CD4-positive, CD25-positive, alpha-beta regulatory T cell (primary cell): ENCODE results near the gene USP5. TPM values are rescaled to one million over a fixed set of nuclear protein-coding genes. Genes with fewer than 3 reads are reported as not detected.

Source experiments
- ATAC-seq, 2 donors: fragments of 150-1000 bp; cut with Tn5 transposase; one replicate each; pipeline ENCODE4 v1.10.0; 2021; ENCODE audit warnings: low read depth in 2 of 2, moderate number of reproducible peaks in 2 of 2, moderate library complexity in 1 of 2
- DNase-seq, 3 donors: peaks; one replicate each; pipeline versions ENCODE4 v3.0.0 to v3.0.0-alpha.2; 2012 to 2022; ENCODE audit warnings: mixed read lengths in 1 of 3
- H3K27ac ChIP-seq: one replicate; pipeline ENCODE4 v1.7.0; 2013; ENCODE audit warnings: mild to moderate bottlenecking, low read length; ENCODE audit not compliant: insufficient read depth, poor library complexity, severe bottlenecking
- H3K27me3 ChIP-seq: one replicate; pipeline ENCODE4 v1.7.0; 2013; ENCODE audit warnings: low read length; ENCODE audit not compliant: control insufficient read depth, insufficient read depth
- H3K36me3 ChIP-seq: one replicate; pipeline ENCODE4 v1.7.0; 2013; ENCODE audit warnings: mild to moderate bottlenecking, low read length, moderate library complexity; ENCODE audit not compliant: control insufficient read depth, insufficient read depth
- H3K4me1 ChIP-seq: 2 replicates; pipeline ENCODE4 v1.7.0; 2013; ENCODE audit warnings: mild to moderate bottlenecking, low read length; ENCODE audit not compliant: insufficient read depth, control insufficient read depth, poor library complexity, severe bottlenecking
- H3K4me3 ChIP-seq: one replicate; pipeline ENCODE4 v1.7.0; 2013; ENCODE audit warnings: low read depth, mild to moderate bottlenecking, low read length, moderate library complexity
- H3K9me3 ChIP-seq, 2 experiments: 1 replicate in 1 of 2; 2 replicates in 1 of 2; pipeline ENCODE4 v1.7.0; 2013; ENCODE audit warnings: low read length in 2 of 2, mild to moderate bottlenecking in 1 of 2, moderate library complexity in 1 of 2; ENCODE audit not compliant: control insufficient read depth in 2 of 2
- H3K27ac Mint-ChIP-seq, 3 donors: one replicate each; pipeline ENCODE4 v1.8.0; 2020 to 2022; ENCODE audit warnings: mild to moderate bottlenecking in 3 of 3, mixed read lengths in 3 of 3, moderate library complexity in 2 of 3
- H3K27me3 Mint-ChIP-seq: one replicate; pipeline ENCODE4 v1.8.0; 2022; ENCODE audit warnings: mild to moderate bottlenecking, mixed read lengths
- H3K36me3 Mint-ChIP-seq: one replicate; pipeline ENCODE4 v1.8.0; 2020; ENCODE audit warnings: mixed read lengths
- H3K4me1 Mint-ChIP-seq, 4 donors: one replicate each; pipeline ENCODE4 v1.8.0; 2020 to 2022; ENCODE audit warnings: mixed read lengths in 4 of 4, mild to moderate bottlenecking in 1 of 4
- H3K4me3 Mint-ChIP-seq, 4 donors: one replicate each; pipeline ENCODE4 v1.8.0; 2020 to 2022; ENCODE audit warnings: mild to moderate bottlenecking in 4 of 4, mixed read lengths in 4 of 4, moderate library complexity in 3 of 4
- H3K9me3 Mint-ChIP-seq, 7 donors: one replicate each; pipeline ENCODE4 v1.8.0; 2020 to 2022; ENCODE audit warnings: mixed read lengths in 7 of 7, mild to moderate bottlenecking in 3 of 7, moderate library complexity in 2 of 7
- polyA plus RNA-seq, 4 donors: library from polyadenylated mRNA; unstranded; fragments of 300-500 nt; fragmentation: Illumina TruSeq; gene quantifications; one replicate each; pipeline ENCODE4 v1.2.3, GENCODE V29; 2021
- total RNA-seq: library from RNA; stranded (reverse); gene quantifications from one replicate; pipeline ENCODE4 v1.2.3, GENCODE V29; 2022

USP5 gene
- total and polyA plus RNA-seq, 5 donors from 2014 or later, result 44.4 to 63.5 (median 50.0) TPM

GRCh38 chr12:6853626-6854025, 1.7 kb downstream of the USP5 start:
- peak overlapping the region; percentile 97 for H3K27ac ChIP-seq

GRCh38 chr12:6854036-6854435, 2.1 kb downstream of the USP5 start:
- Mint-ChIP-seq H3K4me3 (peak overlapping the region in 3 of 4 donors; percentile 16 to 97 (median 18)), H3K9me3 (no peaks in the 10 kb centered on the region), H3K27me3 (no peaks in the 10 kb centered on the region), H3K4me1 (peaks cover 0 to 39% (median 17%) of the 10 kb centered on the region in 4 donors), H3K36me3 (peaks cover 19% of the 10 kb centered on the region), H3K27ac (peak overlapping the region; percentile 84 to 100 (median 85))
- H3K9me3 ChIP-seq, result no peaks in the 10 kb centered on the region
- H3K4me1 ChIP-seq, result peaks cover 22% of the 10 kb centered on the region
- H3K36me3 ChIP-seq, result peaks cover 35% of the 10 kb centered on the region
- no peak overlapping the region for H3K4me3 ChIP-seq
- DNase-seq (no peak), ATAC-seq (no peak)
- H3K27ac ChIP-seq, result peak overlapping the region; percentile 97
- no peaks in the 10 kb centered on the region for H3K27me3 ChIP-seq

More at GRCh38 chr12:6853626-6854025, 1.7 kb downstream of the USP5 start:
- Histone ChIP-seq H3K36me3 (peaks cover 31% of the 10 kb centered on the region), H3K9me3 (no peaks in the 10 kb centered on the region), H3K4me3 (peak overlapping the region; percentile 85), H3K27me3 (no peaks in the 10 kb centered on the region), H3K4me1 (peaks cover 22% of the 10 kb centered on the region)
- no peaks in the 10 kb centered on the region for H3K9me3 Mint-ChIP-seq
- no peaks in the 10 kb centered on the region for H3K27me3 Mint-ChIP-seq
- H3K27ac Mint-ChIP-seq, result peak overlapping the region in 2 of 3 donors; percentile 85 to 100
- ATAC-seq, result no peak
- peaks cover 19% of the 10 kb centered on the region for H3K36me3 Mint-ChIP-seq
- H3K4me3 Mint-ChIP-seq, result peak overlapping the region; percentile 18 to 99 (median 96)
- DNase-seq, result no peak
- peaks cover 0 to 39% (median 17%) of the 10 kb centered on the region in 4 donors for H3K4me1 Mint-ChIP-seq

DNA sequence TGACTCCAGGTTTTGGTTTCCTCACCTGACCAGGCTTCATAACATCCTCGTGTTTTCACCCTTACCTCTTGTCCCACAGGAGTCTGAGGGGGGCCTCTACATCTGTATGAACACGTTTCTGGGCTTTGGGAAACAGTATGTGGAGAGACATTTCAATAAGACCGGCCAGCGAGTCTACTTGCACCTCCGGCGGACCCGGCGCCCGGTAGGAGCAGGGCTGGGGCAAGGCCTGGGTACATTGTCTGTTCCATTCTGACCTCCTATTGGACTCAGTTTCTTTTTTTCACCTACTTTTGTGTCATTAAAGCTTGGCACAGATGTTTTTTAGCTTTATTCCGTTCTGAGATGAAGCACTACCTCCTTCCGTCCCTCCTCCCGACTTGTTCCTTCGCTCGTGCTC, 3.4 kb downstream of the USP5 start:
- H3K4me1 Mint-ChIP-seq, result peaks cover 0 to 34% (median 17%) of the 10 kb centered on the region in 4 donors
- no peak overlapping the region for H3K4me3 Mint-ChIP-seq
- H3K36me3 Mint-ChIP-seq, result peaks cover 19% of the 10 kb centered on the region
- Histone ChIP-seq H3K36me3 (peaks cover 44% of the 10 kb centered on the region), H3K27ac (no peak overlapping the region), H3K9me3 (no peaks in the 10 kb centered on the region), H3K4me3 (no peak overlapping the region), H3K4me1 (peaks cover 22% of the 10 kb centered on the region), H3K27me3 (no peaks in the 10 kb centered on the region)
- DNase-seq (no peak), ATAC-seq (no peak)
- no peaks in the 10 kb centered on the region for H3K9me3 Mint-ChIP-seq
- no peaks in the 10 kb centered on the region for H3K27me3 Mint-ChIP-seq
- peak overlapping the region in 1 of 3 donors; percentile 29 for H3K27ac Mint-ChIP-seq

DNA sequence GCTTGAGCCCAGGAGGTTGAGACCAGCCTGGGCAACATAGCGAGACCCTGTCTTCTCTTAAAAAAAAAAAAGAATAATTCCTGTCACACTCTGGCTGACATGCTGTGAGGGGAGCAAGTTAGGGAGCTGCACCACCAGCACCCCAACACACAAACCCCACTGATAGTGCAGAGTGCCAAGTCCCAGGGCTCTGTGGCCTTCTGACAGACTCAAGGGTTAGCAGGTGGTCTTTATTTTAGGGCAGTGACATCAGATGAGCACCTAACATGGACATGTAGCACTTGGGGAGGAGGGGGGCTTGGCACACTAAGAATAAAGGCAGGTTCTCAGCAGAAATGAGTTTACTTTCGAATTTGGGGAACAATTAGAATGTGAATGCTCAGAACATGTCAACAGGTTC, 6.8 kb downstream of the USP5 start:
- Mint-ChIP-seq H3K36me3 (peaks cover 33% of the 10 kb centered on the region), H3K27me3 (no peaks in the 10 kb centered on the region), H3K4me3 (no peak overlapping the region)

DNA sequence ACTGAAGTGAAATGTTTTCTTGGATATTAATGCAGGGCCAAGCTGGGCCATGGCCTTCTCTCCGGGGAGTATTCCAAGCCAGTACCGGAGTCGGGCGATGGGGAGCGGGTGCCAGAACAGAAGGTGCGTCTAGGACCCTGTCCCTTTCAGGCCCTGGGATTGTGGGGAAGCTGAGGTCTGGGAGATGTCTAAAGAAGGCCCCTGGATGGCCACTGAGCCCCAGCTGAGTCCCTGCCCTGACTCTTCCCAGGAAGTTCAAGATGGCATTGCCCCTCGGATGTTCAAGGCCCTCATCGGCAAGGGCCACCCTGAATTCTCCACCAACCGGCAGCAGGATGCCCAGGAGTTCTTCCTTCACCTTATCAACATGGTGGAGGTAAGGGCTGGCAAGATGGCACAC, 8.2 kb downstream of the USP5 start:
- DNase-seq (no peak), ATAC-seq (no peak)
- H3K27me3 Mint-ChIP-seq, result no peaks in the 10 kb centered on the region
- peaks cover 31% of the 10 kb centered on the region for H3K36me3 Mint-ChIP-seq
- no peaks in the 10 kb centered on the region for H3K4me1 ChIP-seq
- no peak overlapping the region for H3K4me3 Mint-ChIP-seq
- H3K4me1 Mint-ChIP-seq, result peaks cover 0 to 7% (median under 1%) of the 10 kb centered on the region in 4 donors
- H3K27me3 ChIP-seq, result no peaks in the 10 kb centered on the region
- H3K4me3 ChIP-seq, result no peak overlapping the region
- no peaks in the 10 kb centered on the region for H3K9me3 ChIP-seq
- H3K36me3 ChIP-seq, result peaks cover 78% of the 10 kb centered on the region
- H3K27ac Mint-ChIP-seq, result no peak overlapping the region
- no peak overlapping the region for H3K27ac ChIP-seq
- no peaks in the 10 kb centered on the region for H3K9me3 Mint-ChIP-seq

More for the DNA sequence above, 6.8 kb downstream of the USP5 start:
- Histone ChIP-seq H3K27ac (no peak overlapping the region), H3K4me3 (no peak overlapping the region), H3K36me3 (peaks cover 78% of the 10 kb centered on the region), H3K9me3 (no peaks in the 10 kb centered on the region), H3K27me3 (no peaks in the 10 kb centered on the region), H3K4me1 (peaks cover 4% of the 10 kb centered on the region)
- Mint-ChIP-seq H3K27ac (no peak overlapping the region), H3K4me1 (peaks cover 0 to 14% (median 7%) of the 10 kb centered on the region in 4 donors), H3K9me3 (no peaks in the 10 kb centered on the region)
- no peak for DNase-seq
- ATAC-seq, result no peak

DNA sequence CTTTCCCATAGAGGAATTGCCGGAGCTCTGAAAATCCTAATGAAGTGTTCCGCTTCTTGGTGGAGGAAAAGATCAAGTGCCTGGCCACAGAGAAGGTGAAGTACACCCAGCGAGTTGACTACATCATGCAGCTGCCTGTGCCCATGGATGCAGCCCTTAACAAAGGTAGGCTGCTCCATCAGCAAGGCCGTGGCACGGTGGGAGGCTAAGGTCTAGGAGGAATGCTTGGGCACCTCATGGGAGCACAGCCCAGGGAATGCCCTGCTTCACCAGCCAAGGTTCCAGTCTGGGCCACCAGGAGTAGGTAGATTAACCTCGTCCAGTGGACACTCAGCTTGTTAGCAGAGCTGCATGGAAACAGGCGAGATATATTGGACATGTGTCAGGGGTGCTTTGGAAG, 9.0 kb downstream of the USP5 start:
- DNase-seq (no peak), ATAC-seq (no peak)
- Mint-ChIP-seq H3K27ac (no peak overlapping the region), H3K4me1 (peaks cover 0 to 5% (median under 1%) of the 10 kb centered on the region in 4 donors), H3K9me3 (no peaks in the 10 kb centered on the region), H3K4me3 (peak overlapping the region in 1 of 4 donors; percentile 18), H3K36me3 (peaks cover 31% of the 10 kb centered on the region), H3K27me3 (no peaks in the 10 kb centered on the region)
- H3K9me3 ChIP-seq, result no peaks in the 10 kb centered on the region
- H3K36me3 ChIP-seq, result peaks cover 78% of the 10 kb centered on the region
- no peaks in the 10 kb centered on the region for H3K4me1 ChIP-seq
- no peaks in the 10 kb centered on the region for H3K27me3 ChIP-seq
- no peak overlapping the region for H3K4me3 ChIP-seq
- no peak overlapping the region for H3K27ac ChIP-seq

- Mint-ChIP-seq H3K27ac (no peak overlapping the region), H3K4me1 (peaks cover 0 to 4% (median 1%) of the 10 kb centered on the region in 4 donors), H3K27me3 (no peaks in the 10 kb centered on the region), H3K9me3 (no peaks in the 10 kb centered on the region), H3K36me3 (peaks cover 30% of the 10 kb centered on the region), H3K4me3 (no peak overlapping the region)
- Histone ChIP-seq H3K9me3 (no peaks in the 10 kb centered on the region), H3K36me3 (peaks cover 74% of the 10 kb centered on the region), H3K27ac (no peak overlapping the region), H3K27me3 (no peaks in the 10 kb centered on the region), H3K4me1 (no peaks in the 10 kb centered on the region), H3K4me3 (no peak overlapping the region)
- DNase-seq (no peak), ATAC-seq (no peak)
Measured at GRCh38 chr12:6861391-6861790, 9.4 kb downstream of the USP5 start.

GRCh38 chr12:6863033-6863432, 11.1 kb downstream of the USP5 start:
- Histone ChIP-seq H3K9me3 (no peaks in the 10 kb centered on the region), H3K27me3 (no peaks in the 10 kb centered on the region), H3K27ac (no peak overlapping the region), H3K4me1 (peaks cover 8% of the 10 kb centered on the region), H3K36me3 (peaks cover 57% of the 10 kb centered on the region), H3K4me3 (no peak overlapping the region)
- Mint-ChIP-seq H3K27ac (no peak overlapping the region), H3K27me3 (no peaks in the 10 kb centered on the region), H3K9me3 (no peaks in the 10 kb centered on the region), H3K4me3 (no peak overlapping the region), H3K4me1 (peaks cover 0 to 10% (median 2%) of the 10 kb centered on the region in 4 donors), H3K36me3 (peaks cover 21% of the 10 kb centered on the region)
- DNase-seq (no peak), ATAC-seq (no peak)
